ENCODE results near the gene MAD2L2.

The MAD2L2 gene

GRCh38 chr1:11653101-11653860 is 27.7 kb downstream of the MAD2L2 start:
- no peak for DNase-seq (ENCODE audit: low read depth)

- no peak for DNase-seq (ENCODE audit: low read depth)
Observed at GRCh38 chr1:11652203-11652780, 28.7 kb downstream of the MAD2L2 start.

- DNase-seq (ENCODE audit: low read depth), result no peak
Observed at GRCh38 chr1:11651017-11651416, 29.9 kb downstream of the MAD2L2 start.

- no peak for DNase-seq (ENCODE audit: low read depth)
Observed at GRCh38 chr1:11650331-11650991, 30.5 kb downstream of the MAD2L2 start.

GRCh38 chr1:11649624-11650330 is 31.2 kb downstream of the MAD2L2 start:
- no peak for DNase-seq (ENCODE audit: low read depth)

- DNase-seq (ENCODE audit: low read depth), result no peak
Observed at GRCh38 chr1:11649237-11649623, 31.7 kb downstream of the MAD2L2 start.

- no peak for DNase-seq (ENCODE audit: low read depth)
Observed at GRCh38 chr1:11648732-11649158, 32.2 kb downstream of the MAD2L2 start.

GRCh38 chr1:11648039-11648438 is 32.9 kb downstream of the MAD2L2 start:
- DNase-seq (ENCODE audit: low read depth), result no peak

GRCh38 chr1:11647333-11647732 is 33.6 kb downstream of the MAD2L2 start:
- DNase-seq (ENCODE audit: low read depth), result no peak

GRCh38 chr1:11646317-11646716 is 34.6 kb downstream of the MAD2L2 start:
- DNase-seq (ENCODE audit: low read depth), result no peak

GRCh38 chr1:11645670-11646265 is 35.2 kb downstream of the MAD2L2 start:
- DNase-seq (ENCODE audit: low read depth), result peak; percentile 34

GRCh38 chr1:11645270-11645669 is 35.7 kb downstream of the MAD2L2 start:
- no peak for DNase-seq (ENCODE audit: low read depth)

GRCh38 chr1:11643782-11644181 is 37.2 kb downstream of the MAD2L2 start:
- DNase-seq (ENCODE audit: low read depth), result no peak

- peak; percentile 24 for DNase-seq (ENCODE audit: low read depth)
Observed at GRCh38 chr1:11642418-11643017, 38.4 kb downstream of the MAD2L2 start.

- no peak for DNase-seq (ENCODE audit: low read depth)
Observed at GRCh38 chr1:11641776-11642305, 39.1 kb downstream of the MAD2L2 start.

GRCh38 chr1:11640944-11641343 is 40.0 kb downstream of the MAD2L2 start:
- DNase-seq (ENCODE audit: low read depth), result no peak

- no peak for DNase-seq (ENCODE audit: low read depth)
Observed at GRCh38 chr1:11640101-11640500, 40.8 kb downstream of the MAD2L2 start.

GRCh38 chr1:11639372-11639771 is 41.6 kb downstream of the MAD2L2 start:
- no peak for DNase-seq (ENCODE audit: low read depth)

- DNase-seq (ENCODE audit: low read depth), result no peak
Observed at GRCh38 chr1:11638121-11638520, 42.8 kb downstream of the MAD2L2 start.

GRCh38 chr1:11634365-11635192 is 46.4 kb downstream of the MAD2L2 start:
- no peak for DNase-seq (ENCODE audit: low read depth)

Data from non-pigmented ciliary epithelial cell (primary cell).